ENCODE results near the gene HENMT1.
"Not testable (repeated sequence)": the region's sequence is repeated elsewhere in the genome, so short reads cannot be mapped to it uniquely, and the experiment has no call there.

HENMT1 gene
- total RNA-seq: 10.7 to 20.1 (median 12.9) reads per million in 3 donors

- Histone ChIP-seq H3K27ac (ENCODE audit: insufficient read depth, low read length, poor library complexity, severe bottlenecking) (peak within 1 kb of the TSS; percentile 96), H3K4me3 (ENCODE audit: insufficient read depth, low read depth, low read length, poor library complexity, severe bottlenecking) (peak within 1 kb of the TSS; percentile 47), H3K27me3 (replicated peaks; ENCODE audit: control insufficient read depth, insufficient read depth, low read length, poor library complexity, severe bottlenecking) (no peaks in the 10 kb centered on the region), H3K4me1 (ENCODE audit: control insufficient read depth, insufficient read depth, low read length, poor library complexity, severe bottlenecking) (peaks cover 10% of the 10 kb centered on the region), H3K36me3 (ENCODE audit: control insufficient read depth, insufficient read depth, low read length) (no peaks in the 10 kb centered on the region), H3K9me3 (ENCODE audit: control insufficient read depth, low read length) (no peaks in the 10 kb centered on the region)
- peak; percentile 62 to 72 (median 65) for DNase-seq
These were observed at the start of gene HENMT1 for GRCh38 chr1:108661030-108661609. TSS of gene HENMT1 (minus strand) at chr1:108661093. CDS start at chr1:108659884, 1,209 bp downstream.

- H3K4me3 ChIP-seq (ENCODE audit: insufficient read depth, low read depth, low read length, poor library complexity, severe bottlenecking): no peak overlapping the region
These were observed 48.1 kb upstream of the HENMT1 start for GRCh38 chr1:108708691-108709660.

DNA sequence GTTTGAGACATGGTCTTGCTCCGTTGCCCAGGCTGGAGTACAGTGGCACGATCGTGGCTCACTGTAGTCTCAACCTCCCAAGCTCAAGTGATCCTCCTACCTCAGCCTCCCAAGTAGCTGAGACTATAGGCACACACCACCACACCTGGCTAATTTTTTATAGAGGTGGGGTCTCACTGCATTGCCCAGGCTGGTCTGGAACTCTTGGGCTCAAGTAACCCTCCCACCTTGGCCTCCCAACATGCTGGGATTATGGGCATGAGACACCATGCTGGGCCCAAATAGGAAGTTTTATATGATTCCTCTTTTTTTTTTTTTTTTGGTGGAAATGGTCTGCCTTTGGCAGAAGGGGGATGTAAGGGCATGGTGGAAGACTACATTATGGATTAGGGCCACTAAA is 45.8 kb upstream of the HENMT1 start:
- H3K4me1 ChIP-seq (ENCODE audit: control insufficient read depth, insufficient read depth, low read length, poor library complexity, severe bottlenecking): peaks cover 9% of the 10 kb centered on the region
- DNase-seq: no peak

More at GRCh38 chr1:108708691-108709660, 48.1 kb upstream of the HENMT1 start:
- H3K9me3 ChIP-seq (ENCODE audit: control insufficient read depth, low read length): no peaks in the 10 kb centered on the region
- H3K27ac ChIP-seq (ENCODE audit: insufficient read depth, low read length, poor library complexity, severe bottlenecking): no peak overlapping the region
- H3K36me3 ChIP-seq (ENCODE audit: control insufficient read depth, insufficient read depth, low read length): no peaks in the 10 kb centered on the region
- peaks cover 9% of the 10 kb centered on the region for H3K4me1 ChIP-seq (ENCODE audit: control insufficient read depth, insufficient read depth, low read length, poor library complexity, severe bottlenecking)
- H3K27me3 ChIP-seq (replicated peaks; ENCODE audit: control insufficient read depth, insufficient read depth, low read length, poor library complexity, severe bottlenecking): no peaks in the 10 kb centered on the region
- peak; percentile 33 to 50 (median 49) for DNase-seq

DNA sequence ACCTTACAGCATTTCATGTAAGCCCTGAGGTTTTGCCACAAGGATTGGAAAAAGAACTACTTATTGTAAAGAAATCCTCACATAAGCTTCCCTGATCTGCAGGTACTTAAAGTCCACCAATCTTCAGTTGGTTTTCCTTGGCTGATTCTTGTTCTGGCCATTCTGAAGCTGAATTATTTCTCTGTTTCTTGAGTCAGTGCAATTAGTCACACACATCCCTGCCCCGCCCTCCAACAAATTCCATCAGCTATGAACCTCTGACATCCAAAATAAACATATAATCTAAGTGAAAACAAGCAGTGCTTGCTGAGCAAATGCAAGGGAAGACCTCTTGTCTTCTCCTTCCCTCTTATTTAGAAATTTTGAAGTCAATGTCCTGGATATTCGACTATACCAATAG is 43.6 kb upstream of the HENMT1 start:
- H3K27me3 ChIP-seq (replicated peaks; ENCODE audit: control insufficient read depth, insufficient read depth, low read length, poor library complexity, severe bottlenecking): no peaks in the 10 kb centered on the region
- H3K27ac ChIP-seq (ENCODE audit: insufficient read depth, low read length, poor library complexity, severe bottlenecking): peak overlapping the region; percentile 70
- H3K36me3 ChIP-seq (ENCODE audit: control insufficient read depth, insufficient read depth, low read length): peaks cover 11% of the 10 kb centered on the region
- H3K4me3 ChIP-seq (ENCODE audit: insufficient read depth, low read depth, low read length, poor library complexity, severe bottlenecking): no peak overlapping the region
- H3K4me1 ChIP-seq (ENCODE audit: control insufficient read depth, insufficient read depth, low read length, poor library complexity, severe bottlenecking): peaks cover 9% of the 10 kb centered on the region
- no peaks in the 10 kb centered on the region for H3K9me3 ChIP-seq (ENCODE audit: control insufficient read depth, low read length)
- DNase-seq: no peak

More for the DNA sequence above, 45.8 kb upstream of the HENMT1 start:
- no peak overlapping the region for H3K27ac ChIP-seq (ENCODE audit: insufficient read depth, low read length, poor library complexity, severe bottlenecking)
- no peaks in the 10 kb centered on the region for H3K27me3 ChIP-seq (replicated peaks; ENCODE audit: control insufficient read depth, insufficient read depth, low read length, poor library complexity, severe bottlenecking)
- H3K4me3 ChIP-seq (ENCODE audit: insufficient read depth, low read depth, low read length, poor library complexity, severe bottlenecking): no peak overlapping the region
- H3K9me3 ChIP-seq (ENCODE audit: control insufficient read depth, low read length): no peaks in the 10 kb centered on the region
- no peaks in the 10 kb centered on the region for H3K36me3 ChIP-seq (ENCODE audit: control insufficient read depth, insufficient read depth, low read length)

DNA sequence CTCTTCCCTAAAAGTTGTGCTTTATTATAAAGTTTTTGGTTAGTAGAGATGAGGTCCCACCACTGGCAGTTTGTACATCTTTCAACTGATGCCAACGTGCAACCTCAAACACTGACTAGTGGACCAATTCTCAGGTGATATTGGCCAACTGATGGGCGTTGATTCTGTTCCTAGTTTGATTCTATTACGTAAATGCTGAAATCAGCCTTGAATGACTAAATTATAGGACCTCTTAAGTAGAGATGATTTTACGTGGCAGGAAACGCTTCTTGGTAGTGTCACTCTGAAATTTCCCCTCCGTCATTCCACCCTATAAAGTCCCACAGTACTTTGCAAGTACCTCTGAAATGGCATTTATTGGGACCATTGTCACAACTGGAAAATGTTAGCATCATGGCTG is 43.0 kb upstream of the HENMT1 start:
- Histone ChIP-seq H3K9me3 (ENCODE audit: control insufficient read depth, low read length) (no peaks in the 10 kb centered on the region), H3K36me3 (ENCODE audit: control insufficient read depth, insufficient read depth, low read length) (peaks cover 16% of the 10 kb centered on the region), H3K4me1 (ENCODE audit: control insufficient read depth, insufficient read depth, low read length, poor library complexity, severe bottlenecking) (peaks cover 9% of the 10 kb centered on the region), H3K27me3 (replicated peaks; ENCODE audit: control insufficient read depth, insufficient read depth, low read length, poor library complexity, severe bottlenecking) (no peaks in the 10 kb centered on the region), H3K27ac (ENCODE audit: insufficient read depth, low read length, poor library complexity, severe bottlenecking) (peak overlapping the region; percentile 70), H3K4me3 (ENCODE audit: insufficient read depth, low read depth, low read length, poor library complexity, severe bottlenecking) (no peak overlapping the region)
- DNase-seq: peak; percentile 0 to 20 (median 15)

DNA sequence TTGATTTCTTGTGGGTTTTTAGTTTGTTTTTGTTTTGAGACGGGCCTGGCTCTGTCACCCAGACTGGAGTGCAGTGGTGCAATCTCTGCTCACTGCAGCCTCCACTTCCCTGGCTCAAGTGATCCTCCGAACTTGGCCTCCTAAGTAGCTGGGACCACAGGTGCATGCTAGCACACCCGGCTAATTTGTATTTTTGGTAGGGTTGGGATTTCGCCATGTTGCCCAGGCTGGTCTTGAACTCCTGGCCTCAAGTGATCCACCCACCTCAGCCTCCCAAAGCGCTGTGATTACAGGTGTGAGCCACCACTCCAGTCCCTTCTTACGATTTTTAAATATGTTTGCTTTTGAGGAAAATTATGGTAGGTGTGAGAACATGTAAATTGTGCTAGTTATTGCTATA is 41.2 kb upstream of the HENMT1 start:
- DNase-seq; H3K4me3 ChIP-seq (ENCODE audit: insufficient read depth, low read depth, low read length, poor library complexity, severe bottlenecking); H3K9me3 ChIP-seq (ENCODE audit: control insufficient read depth, low read length); H3K27me3 ChIP-seq (replicated peaks; ENCODE audit: control insufficient read depth, insufficient read depth, low read length, poor library complexity, severe bottlenecking); H3K27ac ChIP-seq (ENCODE audit: insufficient read depth, low read length, poor library complexity, severe bottlenecking): not testable (repeated sequence)
- peaks cover 16% of the 10 kb centered on the region for H3K4me1 ChIP-seq (ENCODE audit: control insufficient read depth, insufficient read depth, low read length, poor library complexity, severe bottlenecking)
- H3K36me3 ChIP-seq (ENCODE audit: control insufficient read depth, insufficient read depth, low read length): peaks cover 34% of the 10 kb centered on the region

DNA sequence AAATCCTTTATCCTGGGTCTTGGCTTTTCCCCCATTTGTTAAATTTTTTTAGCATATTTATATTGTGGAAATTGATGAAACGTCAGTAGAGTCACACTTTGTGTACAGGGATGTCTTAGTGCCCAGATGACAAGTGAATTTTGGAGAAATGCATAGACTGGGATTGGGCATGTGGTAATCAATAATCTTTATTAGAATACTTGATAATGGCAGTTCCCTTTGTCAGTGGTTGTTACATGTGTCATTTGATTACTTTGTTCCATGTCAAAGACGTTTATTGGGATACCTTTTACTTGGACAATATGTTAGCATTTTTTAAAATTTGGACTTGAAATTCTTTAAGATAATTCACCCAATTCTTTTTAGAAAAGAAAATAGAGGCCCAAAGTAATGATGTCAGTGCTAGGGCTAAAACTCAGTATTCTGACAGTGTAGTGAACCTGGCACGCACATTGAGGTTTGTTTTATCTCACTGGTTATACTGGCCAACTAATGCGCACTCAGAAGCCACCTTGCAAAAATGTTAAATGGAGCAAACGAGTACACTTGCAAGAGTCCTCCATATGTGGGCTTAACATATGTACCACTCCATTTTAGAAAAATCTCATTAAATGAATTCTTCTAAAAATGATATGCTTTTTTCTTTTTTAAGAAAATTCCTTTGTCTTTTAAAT is 40.4 kb upstream of the HENMT1 start:
- Histone ChIP-seq H3K27me3 (replicated peaks; ENCODE audit: control insufficient read depth, insufficient read depth, low read length, poor library complexity, severe bottlenecking) (no peaks in the 10 kb centered on the region), H3K9me3 (ENCODE audit: control insufficient read depth, low read length) (no peaks in the 10 kb centered on the region), H3K27ac (ENCODE audit: insufficient read depth, low read length, poor library complexity, severe bottlenecking) (no peak overlapping the region), H3K36me3 (ENCODE audit: control insufficient read depth, insufficient read depth, low read length) (peaks cover 42% of the 10 kb centered on the region), H3K4me1 (ENCODE audit: control insufficient read depth, insufficient read depth, low read length, poor library complexity, severe bottlenecking) (peaks cover 22% of the 10 kb centered on the region), H3K4me3 (ENCODE audit: insufficient read depth, low read depth, low read length, poor library complexity, severe bottlenecking) (no peak overlapping the region)
- DNase-seq: no peak

DNA sequence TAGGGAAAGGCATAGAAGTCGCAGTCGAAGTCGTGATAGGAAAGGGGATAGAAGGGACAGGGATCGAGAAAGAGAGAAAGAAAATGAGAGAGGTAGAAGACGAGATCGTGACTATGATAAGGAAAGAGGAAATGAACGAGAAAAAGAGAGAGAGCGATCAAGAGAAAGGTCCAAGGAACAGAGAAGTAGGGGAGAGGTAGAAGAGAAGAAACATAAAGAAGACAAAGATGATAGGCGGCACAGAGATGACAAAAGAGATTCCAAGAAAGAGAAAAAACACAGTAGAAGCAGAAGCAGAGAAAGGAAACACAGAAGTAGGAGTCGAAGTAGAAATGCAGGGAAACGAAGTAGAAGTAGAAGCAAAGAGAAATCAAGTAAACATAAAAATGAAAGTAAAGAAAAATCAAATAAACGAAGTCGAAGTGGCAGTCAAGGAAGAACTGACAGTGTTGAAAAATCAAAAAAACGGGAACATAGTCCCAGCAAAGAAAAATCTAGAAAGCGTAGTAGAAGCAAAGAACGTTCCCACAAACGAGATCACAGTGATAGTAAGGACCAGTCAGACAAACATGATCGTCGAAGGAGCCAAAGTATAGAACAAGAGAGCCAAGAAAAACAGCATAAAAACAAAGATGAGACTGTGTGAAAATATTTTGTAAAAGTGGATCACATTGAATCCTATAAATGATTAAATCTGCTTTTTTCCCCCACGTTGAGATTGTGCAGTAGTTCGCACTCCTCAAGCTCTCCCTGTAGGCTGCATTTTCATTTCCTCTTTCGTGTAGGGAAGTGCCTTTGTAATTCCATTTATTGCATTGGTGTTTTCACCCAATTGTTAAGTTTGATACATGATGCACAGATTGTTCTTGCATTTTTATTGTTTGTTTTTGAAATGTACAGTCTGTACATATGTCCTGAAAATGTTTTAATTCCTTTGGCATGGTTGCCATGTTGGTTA is 38.8 kb upstream of the HENMT1 start:
- peaks cover 43% of the 10 kb centered on the region for H3K36me3 ChIP-seq (ENCODE audit: control insufficient read depth, insufficient read depth, low read length)
- H3K9me3 ChIP-seq (ENCODE audit: control insufficient read depth, low read length): no peaks in the 10 kb centered on the region
- H3K4me3 ChIP-seq (ENCODE audit: insufficient read depth, low read depth, low read length, poor library complexity, severe bottlenecking): no peak overlapping the region
- peaks cover 25% of the 10 kb centered on the region for H3K4me1 ChIP-seq (ENCODE audit: control insufficient read depth, insufficient read depth, low read length, poor library complexity, severe bottlenecking)
- no peak for DNase-seq
- no peaks in the 10 kb centered on the region for H3K27me3 ChIP-seq (replicated peaks; ENCODE audit: control insufficient read depth, insufficient read depth, low read length, poor library complexity, severe bottlenecking)
- peak overlapping the region; percentile 58 for H3K27ac ChIP-seq (ENCODE audit: insufficient read depth, low read length, poor library complexity, severe bottlenecking)

GRCh38 chr1:108695535-108695934 is 34.6 kb upstream of the HENMT1 start:
- peak overlapping the region; percentile 18 for H3K27ac ChIP-seq (ENCODE audit: insufficient read depth, low read length, poor library complexity, severe bottlenecking)
- H3K4me1 ChIP-seq (ENCODE audit: control insufficient read depth, insufficient read depth, low read length, poor library complexity, severe bottlenecking): peaks cover 22% of the 10 kb centered on the region

More at GRCh38 chr1:108695535-108695934, 34.6 kb upstream of the HENMT1 start:
- no peaks in the 10 kb centered on the region for H3K9me3 ChIP-seq (ENCODE audit: control insufficient read depth, low read length)
- H3K27me3 ChIP-seq (replicated peaks; ENCODE audit: control insufficient read depth, insufficient read depth, low read length, poor library complexity, severe bottlenecking): no peaks in the 10 kb centered on the region
- DNase-seq: no peak
- H3K4me3 ChIP-seq (ENCODE audit: insufficient read depth, low read depth, low read length, poor library complexity, severe bottlenecking): no peak overlapping the region
- H3K36me3 ChIP-seq (ENCODE audit: control insufficient read depth, insufficient read depth, low read length): peaks cover 40% of the 10 kb centered on the region

Measured in effector memory CD4-positive, alpha-beta T cell (primary cell).